Right lobe of liver (tissue), 4 donors: ENCODE results near the gene TNRC6C.

Experiments
- CTCF ChIP-seq, 4 donors: fragments of 200-600 bp in 3 of 4; fragments of 450-650 bp in 1 of 4; IDR thresholded peaks; one replicate each; pipeline versions ENCODE4 v1.5.1 to v1.8.0; 2016 to 2022; ENCODE audit warnings: antibody characterized with exemption in 4 of 4, mild to moderate bottlenecking in 2 of 4
- POLR2A ChIP-seq: fragments of 450-650 bp; IDR thresholded peaks from one replicate; pipeline ENCODE4 v1.6.1; 2017; ENCODE audit warnings: antibody characterized with exemption, mild to moderate bottlenecking
- donor health status: DM: no; HTN: no; CAD: no.
- donor health status: DM: no; HTN: no; CAD: no.
- donor health status: DM: no; HTN: yes; CAD: no.

DNA sequence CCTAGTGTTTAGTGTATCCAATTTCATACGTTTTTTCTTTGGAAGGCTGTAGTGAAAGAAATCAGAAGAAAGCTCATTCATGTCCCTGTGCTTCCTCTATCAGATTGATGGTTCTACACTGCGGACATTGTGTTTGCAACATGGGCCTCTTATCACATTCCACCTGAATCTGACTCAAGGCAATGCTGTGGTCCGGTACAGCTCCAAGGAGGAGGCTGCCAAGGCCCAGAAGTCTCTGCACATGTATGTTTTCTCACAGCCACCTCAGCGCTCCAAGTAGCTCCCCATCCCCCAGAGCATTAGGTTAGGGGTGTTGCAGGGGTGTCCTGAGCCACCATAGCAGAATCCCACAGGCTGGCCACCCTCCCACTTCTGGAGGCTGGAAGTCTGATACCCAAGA lies 144.8 kb downstream of the TNRC6C start:
- no peak for TF ChIP-seq CTCF (IDR thresholded peaks at IDR 0.05)
- no peak for TF ChIP-seq POLR2A
